Eye (tissue), 1 donor: ENCODE data around the gene RNU5B-1.

Experiments used
- DNase-seq: peaks from one replicate; pipeline ENCODE4 v3.0.0-alpha.2; 2015

RNU5B-1 gene

DNA sequence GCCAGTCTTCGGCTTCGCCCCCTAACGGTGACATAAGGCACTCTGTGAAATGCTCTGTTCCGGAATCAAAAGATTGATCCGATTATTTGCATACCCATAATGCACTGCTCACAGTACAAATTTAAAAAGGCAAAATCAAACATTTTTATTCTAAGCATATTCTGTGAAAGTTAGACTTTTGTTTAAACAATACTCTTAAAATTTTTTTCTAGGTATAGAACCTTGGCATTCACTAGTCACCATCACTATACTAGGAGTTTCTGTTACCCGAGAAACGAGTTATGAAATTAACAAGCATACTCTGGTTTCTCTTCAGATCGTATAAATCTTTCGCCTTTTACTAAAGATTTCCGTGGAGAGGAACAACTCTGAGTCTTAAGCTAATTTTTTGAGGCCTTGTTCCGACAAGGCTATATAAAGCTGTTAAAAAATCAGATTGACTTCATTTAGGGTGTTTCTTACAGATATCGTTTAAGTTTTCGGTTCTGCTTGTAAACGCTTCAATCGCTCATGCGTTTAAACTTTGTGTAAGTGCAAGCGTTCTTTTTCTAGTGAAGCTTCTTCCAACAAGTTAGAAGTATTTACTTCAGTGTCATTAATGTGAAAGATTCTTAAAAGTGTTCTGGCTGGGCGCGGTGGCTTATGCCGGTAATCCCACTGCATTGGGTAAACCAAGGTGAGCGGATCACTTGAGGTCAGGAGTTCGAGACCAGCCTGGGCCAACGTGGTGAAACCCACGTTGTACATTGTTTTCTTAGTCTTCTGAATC, at the start of gene RNU5B-1:
TSS of gene RNU5B-1 (plus strand) at position 297 of the 769 bp plus-strand sequence.
- peak; percentile 98 for DNase-seq

- no peak for DNase-seq
Measured at GRCh38 chr15:65254758-65255157, 49.7 kb upstream of the RNU5B-1 start.

- no peak for DNase-seq
Measured at GRCh38 chr15:65255486-65256140, 48.9 kb upstream of the RNU5B-1 start.

- DNase-seq: no peak
Measured at GRCh38 chr15:65258375-65259262, 45.9 kb upstream of the RNU5B-1 start.

DNA sequence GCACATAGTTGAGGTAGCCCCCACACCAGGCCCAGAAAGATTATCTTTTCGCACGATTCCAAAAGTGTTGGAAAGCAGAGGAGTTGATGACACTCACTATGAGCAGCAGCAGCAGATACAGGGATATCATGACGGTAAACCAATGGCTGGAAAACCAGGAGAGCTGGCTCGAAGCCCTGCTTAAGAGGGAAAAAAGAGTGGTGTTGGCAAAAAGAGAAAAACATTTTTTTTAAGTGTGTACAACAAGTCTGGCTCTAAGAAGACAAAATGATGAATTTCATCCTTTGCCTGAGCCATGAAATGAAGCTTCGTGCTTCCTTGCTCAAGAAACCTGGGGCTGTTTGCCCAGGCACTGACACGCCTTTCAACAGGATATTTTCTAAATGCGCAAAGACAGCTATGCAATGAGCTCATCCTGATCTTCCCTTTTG, 45.1 kb upstream of the RNU5B-1 start:
- DNase-seq: no peak

GRCh38 chr15:65260968-65261367, 43.5 kb upstream of the RNU5B-1 start:
- no peak for DNase-seq

GRCh38 chr15:65263313-65263712, 41.2 kb upstream of the RNU5B-1 start:
- DNase-seq: no peak

DNA sequence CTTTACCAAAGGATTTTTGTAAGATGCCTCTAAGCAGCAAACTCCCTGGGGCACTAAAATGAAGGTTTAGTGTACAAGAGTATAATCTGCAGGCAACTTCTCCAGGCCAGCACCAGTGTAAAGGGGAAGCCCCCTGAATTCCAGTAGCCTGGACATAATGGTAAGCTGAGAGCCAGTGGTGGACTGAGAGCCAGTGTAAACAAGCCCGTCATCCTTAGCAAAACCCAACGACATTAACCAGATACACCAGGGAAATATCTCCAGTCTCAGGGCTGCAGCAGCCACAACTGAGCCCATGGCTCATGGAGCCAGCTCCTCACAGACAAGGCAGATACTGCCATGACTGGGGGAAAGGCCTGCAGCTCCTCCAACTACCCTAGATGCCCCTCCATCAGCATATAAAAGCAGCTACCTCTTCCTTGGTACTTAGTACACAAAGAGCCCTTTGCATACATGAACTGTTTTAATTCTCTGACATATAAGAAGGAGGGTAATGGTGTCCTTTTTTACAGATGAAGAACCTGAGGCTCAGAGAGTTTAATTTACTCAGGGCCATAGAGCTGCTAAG, 39.5 kb upstream of the RNU5B-1 start:
- no peak for DNase-seq

DNA sequence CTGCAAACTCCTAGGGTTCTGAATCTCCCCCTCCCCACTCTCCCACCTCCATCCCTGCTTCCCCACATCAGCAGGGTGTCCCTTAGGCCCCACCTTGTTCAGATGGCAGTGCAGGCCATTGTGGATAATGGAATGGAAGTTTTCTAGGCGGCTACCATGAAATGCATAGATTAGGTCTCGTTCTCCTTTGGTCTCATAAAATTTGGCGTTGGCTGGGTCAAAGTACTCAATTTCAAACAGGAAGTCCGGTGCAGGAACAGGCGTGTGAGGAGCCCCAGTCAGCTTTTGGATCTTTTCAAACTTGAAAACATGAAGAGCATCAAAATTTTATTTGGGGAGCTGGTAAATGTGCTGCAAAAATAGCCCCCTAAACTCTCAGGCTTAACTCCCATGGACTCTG, 38.0 kb upstream of the RNU5B-1 start:
- no peak for DNase-seq

- DNase-seq: no peak
Measured at GRCh38 chr15:65268411-65268810, 36.1 kb upstream of the RNU5B-1 start.

DNA sequence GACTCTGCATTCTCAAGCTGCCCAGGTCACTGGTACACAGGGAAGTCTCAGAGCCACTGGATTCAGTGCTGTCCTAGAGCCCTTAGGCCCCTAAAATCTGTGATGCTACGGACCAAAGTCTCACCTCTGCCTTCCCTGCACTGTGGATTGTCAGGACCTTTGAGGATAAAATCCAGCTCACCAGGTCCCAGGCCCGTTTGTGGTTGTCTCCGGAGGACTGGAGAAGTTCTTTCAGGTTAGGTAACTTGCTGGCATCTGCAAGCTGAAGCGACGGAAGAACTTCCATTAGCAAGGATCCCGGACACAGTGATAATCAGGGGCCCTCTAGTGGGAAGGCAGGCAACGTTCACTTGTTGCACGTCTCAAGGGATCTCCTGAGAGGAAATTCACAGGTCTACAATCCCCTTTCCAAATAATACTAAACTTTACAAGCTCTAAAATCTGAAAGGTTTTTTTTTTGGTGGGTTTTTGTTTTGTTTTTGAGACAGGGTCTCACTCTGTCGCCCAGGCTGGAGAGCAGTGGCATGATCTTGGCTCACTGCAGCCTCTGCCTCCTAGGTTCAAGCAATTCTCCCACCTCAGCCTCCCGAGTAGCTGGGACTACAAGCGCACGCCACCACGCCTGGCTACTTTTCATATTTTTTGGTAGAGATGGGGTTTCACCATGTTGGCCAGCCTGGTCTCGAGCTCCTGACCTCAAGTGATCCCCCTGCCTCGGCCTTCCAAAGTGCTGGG, 33.5 kb upstream of the RNU5B-1 start:
- DNase-seq: peak; percentile 81

GRCh38 chr15:65275104-65275727, 29.3 kb upstream of the RNU5B-1 start:
- DNase-seq: no peak

GRCh38 chr15:65275728-65276126, 28.8 kb upstream of the RNU5B-1 start:
- no peak for DNase-seq

DNA sequence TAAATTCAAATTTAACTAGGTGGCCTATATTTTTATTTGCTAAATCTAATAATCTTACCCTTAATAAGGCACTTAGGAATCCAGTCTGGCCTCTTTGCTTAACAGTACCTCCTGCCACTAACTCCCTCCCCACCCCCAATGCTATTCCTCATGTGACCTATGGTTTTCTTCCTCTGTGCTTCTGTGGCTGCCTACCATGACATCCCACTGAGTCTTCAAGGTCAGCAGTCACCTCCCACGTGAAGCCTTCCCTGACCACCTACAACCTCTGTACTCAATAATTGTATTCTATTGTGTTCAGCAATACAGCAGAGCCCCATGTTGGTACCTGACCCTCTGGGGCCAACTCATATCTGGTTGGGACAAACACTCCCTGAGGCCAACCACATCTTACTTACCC, 27.5 kb upstream of the RNU5B-1 start:
- DNase-seq: no peak

- DNase-seq: no peak
Measured at GRCh38 chr15:65278480-65278879, 26.0 kb upstream of the RNU5B-1 start.

GRCh38 chr15:65285291-65286068, 19.0 kb upstream of the RNU5B-1 start:
- DNase-seq: no peak

DNA sequence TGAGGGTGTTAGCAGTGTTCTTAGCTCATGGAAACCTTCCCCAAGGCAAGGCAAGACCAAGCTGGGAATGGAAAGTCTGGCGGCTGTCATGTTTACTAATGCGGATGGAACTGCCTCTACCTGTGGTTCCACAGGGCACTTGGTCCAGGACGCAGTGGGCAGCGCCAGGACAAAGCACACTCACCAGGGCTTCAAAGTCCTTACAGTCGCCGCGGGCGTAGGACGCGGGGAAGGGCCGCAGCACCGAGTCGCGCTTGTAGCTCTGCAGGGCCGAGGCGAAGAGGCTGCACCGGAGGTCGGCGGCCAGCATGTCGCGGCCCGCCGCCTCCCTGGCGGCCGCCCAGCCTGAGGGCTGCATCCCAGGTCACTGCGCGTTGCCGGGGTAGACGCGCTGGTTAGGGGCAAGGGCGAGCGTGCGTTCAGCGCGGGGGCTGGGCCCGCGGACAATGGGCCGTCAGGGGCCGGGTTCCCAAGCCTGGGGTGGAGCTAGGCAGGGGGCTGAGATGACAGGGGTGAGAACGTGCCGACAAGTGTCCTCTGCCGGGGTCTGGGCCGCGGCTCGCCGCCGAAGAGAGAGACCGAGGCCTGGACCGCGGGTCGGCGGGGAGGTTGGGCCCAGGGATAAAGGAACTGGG, 18.3 kb upstream of the RNU5B-1 start:
- no peak for DNase-seq

GRCh38 chr15:65286704-65287519, 17.6 kb upstream of the RNU5B-1 start, which contains the start of gene PARP16:
TSS of gene PARP16 (minus strand) at chr15:65286883. CDS start at chr15:65286426, 457 bp downstream.
- peak; percentile 96 for DNase-seq

DNA sequence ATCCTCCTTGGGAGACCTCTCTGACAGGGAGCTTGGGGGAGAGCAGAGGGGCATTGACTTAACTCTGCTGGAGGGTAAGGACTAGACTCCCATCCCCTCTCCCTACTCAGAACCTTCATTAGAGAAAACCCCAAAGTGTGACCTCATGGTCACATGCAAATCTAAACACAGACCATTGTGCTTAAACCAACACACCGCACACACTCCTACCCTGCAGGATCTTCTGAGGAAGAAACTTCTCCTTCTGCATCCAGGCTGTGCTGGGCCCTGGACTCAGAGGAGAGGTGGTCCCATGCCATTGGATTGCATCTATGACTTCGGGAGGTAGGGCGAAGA, 17.0 kb upstream of the RNU5B-1 start:
- DNase-seq: no peak
